Measurements from ENCODE around the gene SUSD4. TPM values are rescaled to one million over a fixed set of nuclear protein-coding genes. Genes with fewer than 3 reads are reported as not detected.
A peak's percentile ranks its signal among the peaks of the same experiment; 100 is the strongest.

The SUSD4 gene
- total and polyA plus RNA-seq, 2 of the 4 experiments (the other 2 are of a cell fraction), result 1.8 to 2.7 TPM

GRCh38 chr1:223401873-223402789 is 38.2 kb upstream of the SUSD4 start:
- H3K18ac ChIP-seq (ENCODE audit: low read depth, low read length), result peak overlapping the region; percentile 21; the same call in 1 of the 2 replicates
- dilution Hi-C loops (cut with HindIII; ENCODE audit: low sequenced_read_pairs, unreplicated experiment), result no loop called here
- H2BK20ac ChIP-seq (ENCODE audit: low read depth, low read length), result peak overlapping the region; percentile 80; the same call in 1 of the 2 replicates
- H4K8ac ChIP-seq (ENCODE audit: low read depth in 2 of 2, low read length in 2 of 2), result peak overlapping the region in 1 of 2 experiments; percentile 73; a peak in 2 of 4 replicates
- H3K4ac ChIP-seq (ENCODE audit: low read depth, low read length), result peak overlapping the region; percentile 71; the same call in 1 of the 2 replicates
- CTCF ChIA-PET, result no interaction called here
- POLR2A ChIA-PET (ENCODE audit: unreplicated experiment), result no interaction called here
- H3K36me3 ChIP-seq (ENCODE audit: control insufficient read depth, insufficient read depth, low read length), result no peaks in the 10 kb centered on the region
- in situ Hi-C loops (cut with MboI; ENCODE audit: low sequenced_read_pairs), result no loop called here
- peaks cover 9% of the 10 kb centered on the region for H3K4me1 ChIP-seq (ENCODE audit: control insufficient read depth, insufficient read depth, low read length)
- no CpG with 5 or more reads among the region's 2 CpGs for WGBS, 2 experiments (ENCODE audit: extremely low coverage in 2 of 2, insufficient read length in 1 of 2)
- peak overlapping the region; percentile 38 for H2BK5ac ChIP-seq (ENCODE audit: low read depth, low read length, poor library complexity, severe bottlenecking)
- intact Hi-C loops (cut with micrococcal nuclease), result no loop called here
- H2BK120ac ChIP-seq (ENCODE audit: low read depth, low read length), result peak overlapping the region; percentile 49; the same call in 1 of the 2 replicates
- TF ChIP-seq NFE2L2 (IDR thresholded peaks at IDR 0.05; ENCODE audit: low read depth, low read length), result peak; percentile 83
- no peak for TF ChIP-seq SMC3 (IDR thresholded peaks at IDR 0.05; ENCODE audit: low read depth, low read length)
- no peak for TF ChIP-seq CHD1 (IDR thresholded peaks at IDR 0.05; ENCODE audit: low read depth, low read length)
- no peak for TF ChIP-seq MXI1 (IDR thresholded peaks at IDR 0.05; ENCODE audit: borderline replicate concordance, low read depth, low read length)
- peak; percentile 24; the same call in 1 of the 2 replicates for TF ChIP-seq MAFK (IDR thresholded peaks at IDR 0.05; ENCODE audit: low read depth, low read length)
- TF ChIP-seq USF2 (IDR thresholded peaks at IDR 0.05; ENCODE audit: low read depth, low read length), result no peak
- TF ChIP-seq FOS (IDR thresholded peaks at IDR 0.05; ENCODE audit: low read depth, low read length), result peak; percentile 77; the same call in 1 of the 2 replicates
- no peak; the same call in 1 of the 2 replicates for TF ChIP-seq BHLHE40 (IDR thresholded peaks at IDR 0.05; ENCODE audit: low read depth, low read length)
- H3K27me3 ChIP-seq (ENCODE audit: control insufficient read depth, insufficient read depth, low read length), result no peaks in the 10 kb centered on the region
- H4K20me1 ChIP-seq (ENCODE audit: insufficient read depth, low read length), result no peaks in the 10 kb centered on the region
- H3K27ac ChIP-seq (ENCODE audit: insufficient read depth, low read length), result no peak overlapping the region
- 0 out of 2 replicates have a peak overlapping the region, but pooled peaks have one; percentile 36 for H4K91ac ChIP-seq (ENCODE audit: insufficient read depth, low read depth, low read length)
- peak overlapping the region; percentile 15; the same call in 1 of the 3 replicates for H2BK15ac ChIP-seq (ENCODE audit: low read depth, low read length)
- no peak overlapping the region for H3K4me3 ChIP-seq (ENCODE audit: insufficient read depth, low read depth, low read length)
- no peak overlapping the region for H4K5ac ChIP-seq (ENCODE audit: low read depth, low read length)
- no peak overlapping the region for H3K23ac ChIP-seq (ENCODE audit: low read depth, low read length)
- no peak overlapping the region for H2AFZ ChIP-seq (replicated peaks; ENCODE audit: low read length, poor library complexity)
- peak overlapping the region; percentile 83; the same call in 1 of the 2 replicates for H2AK5ac ChIP-seq (ENCODE audit: low read depth, low read length)
- no peak overlapping the region for H3K9ac ChIP-seq (ENCODE audit: low read depth, low read length)
- H3K14ac ChIP-seq (replicated peaks; ENCODE audit: low read depth, low read length), result peak overlapping the region; percentile 65; the same call in 1 of the 2 replicates
- H3K9me3 ChIP-seq (ENCODE audit: control insufficient read depth, insufficient read depth, low read length), result no peaks in the 10 kb centered on the region
- H3K9me1 ChIP-seq (ENCODE audit: insufficient read depth, low read length), result no peaks in the 10 kb centered on the region
- ATAC-seq (ENCODE audit: low read depth) (peak; percentile 90), DNase-seq (peak; percentile 86)
- no peak overlapping the region for H3K56ac ChIP-seq (ENCODE audit: extremely low read depth, insufficient read depth, low read length)
- H2AK9ac ChIP-seq (replicated peaks; ENCODE audit: low read depth, low read length, poor library complexity), result no peak overlapping the region
- no peaks in the 10 kb centered on the region for H3K79me1 ChIP-seq (ENCODE audit: low read depth in 1 of 2, low read length in 2 of 2)
- BruUV-seq (replicated peaks), result no TSS peak
- H3K4me2 ChIP-seq (ENCODE audit: low read depth, low read length), result no peak overlapping the region
